Gastrocnemius medialis (tissue), 4 donors: ENCODE results near the gene CASK.

Experiments
- CTCF ChIP-seq, 5 experiments: fragments of 450-650 bp in 3 of 5; fragments of 200-600 bp in 2 of 5; sonication (generic) in 2 of 5; IDR thresholded peaks in 4 of 5; conservative IDR thresholded peaks in 1 of 5; 1 replicate in 4 of 5; 2 replicates in 1 of 5; pipeline ENCODE4 v1.5.1; 2016 to 2019; ENCODE audit warnings: antibody characterized with exemption in 5 of 5, mild to moderate bottlenecking in 3 of 5, moderate library complexity in 3 of 5
- POLR2A ChIP-seq, 2 donors: fragments of 450-650 bp; IDR thresholded peaks; one replicate each; pipeline ENCODE4 v1.6.1; 2017; ENCODE audit warnings: antibody characterized with exemption in 2 of 2, mild to moderate bottlenecking in 2 of 2, moderate library complexity in 2 of 2

- no peak for TF ChIP-seq CTCF (IDR thresholded peaks at IDR 0.05 in 4 of 5, conservative IDR thresholded peaks at IDR 0.05 in 1 of 5)
- TF ChIP-seq POLR2A (IDR thresholded peaks at IDR 0.05) = no peak
Observed at GRCh38 chrX:41603596-41603995, 319.8 kb downstream of the CASK start.
